ENCODE results near the gene CFAP68. TPM values are rescaled to one million over a fixed set of nuclear protein-coding genes. Genes with fewer than 3 reads are reported as not detected.

The CFAP68 gene
- total and polyA plus RNA-seq, 2 of the 4 experiments (the other 2 are of a cell fraction), result 10.2 to 17.0 TPM

- dilution Hi-C loops (cut with HindIII; ENCODE audit: low sequenced_read_pairs, unreplicated experiment) (no loop called here), in situ Hi-C loops (cut with MboI; ENCODE audit: low sequenced_read_pairs) (no loop called here)
Observed at GRCh38 chr11:111860257-111860656, 19.1 kb upstream of the CFAP68 start.

More at GRCh38 chr11:111860257-111860656, 19.1 kb upstream of the CFAP68 start:
- no peak overlapping the region for H2AFZ ChIP-seq (replicated peaks; ENCODE audit: low read length, poor library complexity)
- peaks cover 15% of the 10 kb centered on the region for H3K36me3 ChIP-seq (ENCODE audit: control insufficient read depth, insufficient read depth, low read length)
- H3K18ac ChIP-seq (ENCODE audit: low read depth, low read length), result no peak overlapping the region
- ChIA-PET CTCF (no interaction called here), POLR2A (ENCODE audit: unreplicated experiment) (no interaction called here)
- no TSS peak for BruUV-seq (replicated peaks)
- no peak overlapping the region for H3K23ac ChIP-seq (ENCODE audit: low read depth, low read length)
- no peak overlapping the region for H4K5ac ChIP-seq (ENCODE audit: low read depth, low read length)
- H3K4me2 ChIP-seq (ENCODE audit: low read depth, low read length), result no peak overlapping the region
- H4K20me1 ChIP-seq (ENCODE audit: insufficient read depth, low read length), result no peaks in the 10 kb centered on the region
- H4K8ac ChIP-seq (ENCODE audit: low read depth in 2 of 2, low read length in 2 of 2), result no peak overlapping the region
- intact Hi-C loops (cut with micrococcal nuclease), result no loop called here
- H3K9me3 ChIP-seq (ENCODE audit: control insufficient read depth, insufficient read depth, low read length), result no peaks in the 10 kb centered on the region
- H2BK15ac ChIP-seq (ENCODE audit: low read depth, low read length), result no peak overlapping the region
- no peak overlapping the region for H3K14ac ChIP-seq (replicated peaks; ENCODE audit: low read depth, low read length)
- H3K4me1 ChIP-seq (ENCODE audit: control insufficient read depth, insufficient read depth, low read length), result no peaks in the 10 kb centered on the region
- ATAC-seq (ENCODE audit: low read depth) (no peak), DNase-seq (no peak)
- no peak overlapping the region for H2BK120ac ChIP-seq (ENCODE audit: low read depth, low read length)
- H3K4ac ChIP-seq (ENCODE audit: low read depth, low read length), result no peak overlapping the region
- WGBS, 2 experiments (ENCODE audit: extremely low coverage in 2 of 2, insufficient read length in 1 of 2), result no CpG with 5 or more reads among the region's 3 CpGs
- no peak overlapping the region for H4K91ac ChIP-seq (ENCODE audit: insufficient read depth, low read depth, low read length)
- no peak overlapping the region for H3K9ac ChIP-seq (ENCODE audit: low read depth, low read length)
- no peak overlapping the region for H3K4me3 ChIP-seq (ENCODE audit: insufficient read depth, low read depth, low read length)
- peaks cover 0 to 3% of the 10 kb centered on the region in 2 experiments; a peak in 1 of 4 replicates for H3K79me1 ChIP-seq (ENCODE audit: low read depth in 1 of 2, low read length in 2 of 2)
- H2BK5ac ChIP-seq (ENCODE audit: low read depth, low read length, poor library complexity, severe bottlenecking), result no peak overlapping the region
- no peak overlapping the region for H2AK5ac ChIP-seq (ENCODE audit: low read depth, low read length)
- H2BK20ac ChIP-seq (ENCODE audit: low read depth, low read length), result no peak overlapping the region
- H2AK9ac ChIP-seq (replicated peaks; ENCODE audit: low read depth, low read length, poor library complexity), result no peak overlapping the region
- no peak overlapping the region for H3K56ac ChIP-seq (ENCODE audit: extremely low read depth, insufficient read depth, low read length)
- TF ChIP-seq RFX5 (IDR thresholded peaks at IDR 0.05; ENCODE audit: low read depth, low read length) (no peak), ELK1 (IDR thresholded peaks at IDR 0.05; ENCODE audit: borderline replicate concordance, low read depth, low read length) (no peak), CEBPB (IDR thresholded peaks at IDR 0.05; ENCODE audit: low read depth, low read length) (no peak), MAZ (IDR thresholded peaks at IDR 0.05; ENCODE audit: borderline replicate concordance, low read depth, low read length) (no peak), CHD1 (IDR thresholded peaks at IDR 0.05; ENCODE audit: low read depth, low read length) (no peak)
- no peaks in the 10 kb centered on the region for H3K9me1 ChIP-seq (ENCODE audit: insufficient read depth, low read length)
- H3K27ac ChIP-seq (ENCODE audit: insufficient read depth, low read length), result no peak overlapping the region
- no peaks in the 10 kb centered on the region for H3K27me3 ChIP-seq (ENCODE audit: control insufficient read depth, insufficient read depth, low read length)

Data from IMR-90 (cell line).